GM23248 (cell line): Measurements from ENCODE around the gene MTERF4.

Source experiments
- EZH2 ChIP-seq: fragments of 200-600 bp; sonication (generic); IDR thresholded peaks from 2 replicates; pipeline ENCODE4 v1.6.1; 2018; ENCODE audit warnings: antibody characterized with exemption, mild to moderate bottlenecking; ENCODE audit not compliant: insufficient read depth, poor library complexity, severe bottlenecking
- EZH2phosphoT487 ChIP-seq: fragments of 200-600 bp; sonication (generic); IDR thresholded peaks from 2 replicates; pipeline ENCODE4 v1.6.1; 2018; ENCODE audit warnings: antibody characterized with exemption, moderate library complexity, mild to moderate bottlenecking, low read depth; ENCODE audit not compliant: insufficient read depth

GRCh38 chr2:241108271-241109209, 6.5 kb upstream of the MTERF4 start:
- TF ChIP-seq EZH2 (no peak), EZH2phosphoT487 (no peak)
